Endodermal cell (in vitro differentiated cells): ENCODE results near the gene KRTAP24-1. TPM values are rescaled to one million over a fixed set of nuclear protein-coding genes. Genes with fewer than 3 reads are reported as not detected.

Source experiments
- DNase-seq: peaks from one replicate; pipeline ENCODE4 v3.0.0-alpha.2; 2017
- H3K27ac ChIP-seq: 2 replicates; pipeline ENCODE4 v1.5.1; 2013; ENCODE audit warnings: mild to moderate bottlenecking, low read depth, low read length, moderate library complexity
- H3K27me3 ChIP-seq: 2 replicates; pipeline ENCODE4 v1.6.1; 2013; ENCODE audit warnings: mild to moderate bottlenecking, low read length, moderate library complexity; ENCODE audit not compliant: insufficient read depth, control insufficient read depth, poor library complexity, severe bottlenecking
- H3K36me3 ChIP-seq: 2 replicates; pipeline ENCODE4 v1.7.0; 2013; ENCODE audit warnings: mild to moderate bottlenecking, low read length, moderate library complexity; ENCODE audit not compliant: control insufficient read depth, insufficient read depth
- H3K4me1 ChIP-seq: one replicate; pipeline ENCODE4 v1.7.0; 2013; ENCODE audit warnings: low read length; ENCODE audit not compliant: control insufficient read depth, insufficient read depth
- H3K4me3 ChIP-seq: 2 replicates; pipeline ENCODE4 v1.5.1; 2013; ENCODE audit warnings: mild to moderate bottlenecking, low read length, moderate library complexity
- H3K9ac ChIP-seq: 2 replicates; pipeline ENCODE4 v1.6.1; 2013; ENCODE audit warnings: mild to moderate bottlenecking, low read length, moderate library complexity; ENCODE audit not compliant: poor library complexity, severe bottlenecking; ENCODE audit errors: extremely low read depth
- H3K9me3 ChIP-seq: 2 replicates; pipeline ENCODE4 v1.6.1; 2013; ENCODE audit warnings: mild to moderate bottlenecking, low read length, moderate library complexity; ENCODE audit not compliant: control insufficient read depth
- H3K27ac Mint-ChIP-seq: 2 replicates; pipeline ENCODE4 v1.8.0; 2020; ENCODE audit warnings: mixed read lengths
- H3K27me3 Mint-ChIP-seq: 2 replicates; pipeline ENCODE4 v1.8.0; 2021; ENCODE audit warnings: mild to moderate bottlenecking, mixed read lengths; ENCODE audit not compliant: insufficient read depth
- H3K36me3 Mint-ChIP-seq: 2 replicates; pipeline ENCODE4 v1.8.0; 2020; ENCODE audit warnings: low read depth, mixed read lengths
- H3K4me1 Mint-ChIP-seq: 2 replicates; pipeline ENCODE4 v1.8.0; 2020; ENCODE audit warnings: mixed read lengths
- H3K4me3 Mint-ChIP-seq: 2 replicates; pipeline ENCODE4 v1.8.0; 2020; ENCODE audit warnings: mild to moderate bottlenecking, moderate library complexity, mixed read lengths
- H3K9me3 Mint-ChIP-seq: 2 replicates; pipeline ENCODE4 v1.8.0; 2020; ENCODE audit warnings: mild to moderate bottlenecking, mixed read lengths
- CTCF ChIP-seq: fragments of 200-600 bp; sonication (generic); conservative IDR thresholded peaks from 2 replicates; pipeline ENCODE4 v1.5.0; 2021; ENCODE audit warnings: antibody characterized with exemption, mild to moderate bottlenecking
- WGBS, 2 experiments: methylation state at CpG; one replicate each; pipeline versions ENCODE4 v1.1.5 to v1.1.7; 2013; ENCODE audit warnings: missing lambda C conversion rate in 2 of 2, mixed read lengths in 1 of 2; ENCODE audit not compliant: insufficient coverage in 1 of 2, insufficient read length in 1 of 2; 5-methylcytosine and 5-hydroxymethylcytosine counted together
- total RNA-seq, 2 donors: library from RNA; stranded (reverse); fragmentation: NEBNext Ultra II Directional in 1 of 2; extraction: Animal tissue kit (Norgen Biotek cat#: 25700) in 1 of 2; gene quantifications; 2 replicates in 1 of 2; 3 replicates in 1 of 2; pipeline ENCODE4 v1.2.1, GENCODE V29; 2021

The KRTAP24-1 gene
- total RNA-seq, 2 donors from 2014 or later: not detected

- H3K4me1 ChIP-seq: peaks cover 2% of the 10 kb centered on the region
- H3K4me3 Mint-ChIP-seq: no peak overlapping the region
- no peaks in the 10 kb centered on the region for H3K9me3 ChIP-seq
- H3K27ac ChIP-seq: no peak overlapping the region
- no peak overlapping the region for H3K4me3 ChIP-seq
- TF ChIP-seq CTCF: no peak
- no peaks in the 10 kb centered on the region for H3K36me3 ChIP-seq
- H3K9ac ChIP-seq: no peak overlapping the region
- no peaks in the 10 kb centered on the region for H3K9me3 Mint-ChIP-seq
- no peaks in the 10 kb centered on the region for H3K27me3 ChIP-seq
- H3K4me1 Mint-ChIP-seq: peaks cover 14% of the 10 kb centered on the region
- no peak for DNase-seq
- no peaks in the 10 kb centered on the region for H3K36me3 Mint-ChIP-seq
- WGBS, 2 experiments: no CpG with 5 or more reads among the region's 1 CpG
- H3K27ac Mint-ChIP-seq: no peak overlapping the region
- no peaks in the 10 kb centered on the region for H3K27me3 Mint-ChIP-seq
Observed at GRCh38 chr21:30238168-30238567, 44.6 kb downstream of the KRTAP24-1 start.

GRCh38 chr21:30234643-30235042 lies 48.1 kb downstream of the KRTAP24-1 start:
- Mint-ChIP-seq H3K27me3 (no peaks in the 10 kb centered on the region), H3K9me3 (peaks cover 4% of the 10 kb centered on the region), H3K27ac (no peak overlapping the region), H3K4me3 (no peak overlapping the region), H3K36me3 (no peaks in the 10 kb centered on the region), H3K4me1 (peaks cover 7% of the 10 kb centered on the region)
- Histone ChIP-seq H3K9me3 (no peaks in the 10 kb centered on the region), H3K27ac (no peak overlapping the region), H3K36me3 (no peaks in the 10 kb centered on the region), H3K4me3 (no peak overlapping the region), H3K4me1 (no peaks in the 10 kb centered on the region), H3K9ac (no peak overlapping the region), H3K27me3 (no peaks in the 10 kb centered on the region)
- no peak for TF ChIP-seq CTCF
- DNase-seq: no peak
- WGBS, 2 experiments: 95% methylated on average over 1 of the region's 2 CpGs; no CpG with 5 or more reads in 1 of the 2 experiments

GRCh38 chr21:30234050-30234449 lies 48.7 kb downstream of the KRTAP24-1 start:
- no peaks in the 10 kb centered on the region for H3K4me1 ChIP-seq
- H3K27me3 Mint-ChIP-seq: no peaks in the 10 kb centered on the region
- H3K36me3 ChIP-seq: no peaks in the 10 kb centered on the region
- H3K36me3 Mint-ChIP-seq: no peaks in the 10 kb centered on the region
- no peak overlapping the region for H3K27ac ChIP-seq
- no peak overlapping the region for H3K27ac Mint-ChIP-seq
- H3K4me3 ChIP-seq: no peak overlapping the region
- H3K4me1 Mint-ChIP-seq: peaks cover 2% of the 10 kb centered on the region
- no peak overlapping the region for H3K4me3 Mint-ChIP-seq
- 79 to 100% methylated on average over 1 to 2 of the region's 3 CpGs for WGBS, 2 experiments
- no peaks in the 10 kb centered on the region for H3K9me3 ChIP-seq
- no peak for DNase-seq
- no peaks in the 10 kb centered on the region for H3K27me3 ChIP-seq
- no peak overlapping the region for H3K9ac ChIP-seq
- peaks cover 4% of the 10 kb centered on the region for H3K9me3 Mint-ChIP-seq
- no peak for TF ChIP-seq CTCF
